ENCODE measurements around the gene IFNL2.

Gene IFNL2

DNA sequence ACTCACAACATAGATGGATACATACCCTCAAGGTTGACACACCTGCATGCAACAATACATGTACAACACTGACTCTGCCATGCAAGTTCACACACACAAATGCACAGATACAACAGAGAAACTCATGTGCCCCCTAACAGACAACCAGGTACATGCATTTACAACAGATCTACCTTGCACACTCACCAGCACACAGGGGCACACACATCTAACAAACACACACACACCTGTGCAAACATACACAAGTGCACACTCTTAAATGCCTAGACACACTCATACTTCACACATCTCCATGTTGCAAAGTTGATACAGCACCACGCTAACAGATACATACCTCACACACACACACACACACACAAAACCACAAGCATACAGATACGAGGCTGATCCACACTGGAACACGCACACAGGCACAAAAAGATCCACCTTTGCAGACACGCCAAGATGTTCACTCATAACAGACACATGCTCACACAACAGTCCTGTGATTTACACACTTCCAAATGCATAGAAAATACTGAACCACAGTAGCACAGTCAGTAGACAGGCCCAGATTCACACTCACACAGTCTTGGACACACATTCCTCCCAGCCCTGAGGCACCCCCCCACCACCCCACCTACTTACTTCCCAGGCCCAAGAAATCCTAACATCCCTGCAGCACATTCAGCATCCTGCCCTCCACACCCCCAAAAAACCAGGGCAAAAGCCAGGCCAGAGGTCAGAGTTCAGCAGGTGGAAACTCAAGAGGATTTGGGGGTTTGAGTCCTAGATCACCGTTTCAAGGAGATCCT, 51.1 kb downstream of the IFNL2 start:
- DNase-seq, result no peak
